Measurements from ENCODE around the gene RAB19.
"Not testable (repeated sequence)": the region's sequence is repeated elsewhere in the genome, so short reads cannot be mapped to it uniquely, and the experiment has no call there.

RAB19 gene

GRCh38 chr7:140453273-140453672 is 49.4 kb downstream of the RAB19 start:
- no peak for DNase-seq (ENCODE audit: low read depth)
- no peak overlapping the region for H3K4me3 ChIP-seq (ENCODE audit: low read depth, low read length)
- TF ChIP-seq, protein P1, sequence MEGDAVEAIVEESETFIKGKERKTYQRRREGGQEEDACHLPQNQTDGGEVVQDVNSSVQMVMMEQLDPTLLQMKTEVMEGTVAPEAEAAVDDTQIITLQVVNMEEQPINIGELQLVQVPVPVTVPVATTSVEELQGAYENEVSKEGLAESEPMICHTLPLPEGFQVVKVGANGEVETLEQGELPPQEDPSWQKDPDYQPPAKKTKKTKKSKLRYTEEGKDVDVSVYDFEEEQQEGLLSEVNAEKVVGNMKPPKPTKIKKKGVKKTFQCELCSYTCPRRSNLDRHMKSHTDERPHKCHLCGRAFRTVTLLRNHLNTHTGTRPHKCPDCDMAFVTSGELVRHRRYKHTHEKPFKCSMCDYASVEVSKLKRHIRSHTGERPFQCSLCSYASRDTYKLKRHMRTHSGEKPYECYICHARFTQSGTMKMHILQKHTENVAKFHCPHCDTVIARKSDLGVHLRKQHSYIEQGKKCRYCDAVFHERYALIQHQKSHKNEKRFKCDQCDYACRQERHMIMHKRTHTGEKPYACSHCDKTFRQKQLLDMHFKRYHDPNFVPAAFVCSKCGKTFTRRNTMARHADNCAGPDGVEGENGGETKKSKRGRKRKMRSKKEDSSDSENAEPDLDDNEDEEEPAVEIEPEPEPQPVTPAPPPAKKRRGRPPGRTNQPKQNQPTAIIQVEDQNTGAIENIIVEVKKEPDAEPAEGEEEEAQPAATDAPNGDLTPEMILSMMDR (conservative IDR thresholded peaks at IDR 0.05; ENCODE audit: low read depth, low read length) = no peak

DNA sequence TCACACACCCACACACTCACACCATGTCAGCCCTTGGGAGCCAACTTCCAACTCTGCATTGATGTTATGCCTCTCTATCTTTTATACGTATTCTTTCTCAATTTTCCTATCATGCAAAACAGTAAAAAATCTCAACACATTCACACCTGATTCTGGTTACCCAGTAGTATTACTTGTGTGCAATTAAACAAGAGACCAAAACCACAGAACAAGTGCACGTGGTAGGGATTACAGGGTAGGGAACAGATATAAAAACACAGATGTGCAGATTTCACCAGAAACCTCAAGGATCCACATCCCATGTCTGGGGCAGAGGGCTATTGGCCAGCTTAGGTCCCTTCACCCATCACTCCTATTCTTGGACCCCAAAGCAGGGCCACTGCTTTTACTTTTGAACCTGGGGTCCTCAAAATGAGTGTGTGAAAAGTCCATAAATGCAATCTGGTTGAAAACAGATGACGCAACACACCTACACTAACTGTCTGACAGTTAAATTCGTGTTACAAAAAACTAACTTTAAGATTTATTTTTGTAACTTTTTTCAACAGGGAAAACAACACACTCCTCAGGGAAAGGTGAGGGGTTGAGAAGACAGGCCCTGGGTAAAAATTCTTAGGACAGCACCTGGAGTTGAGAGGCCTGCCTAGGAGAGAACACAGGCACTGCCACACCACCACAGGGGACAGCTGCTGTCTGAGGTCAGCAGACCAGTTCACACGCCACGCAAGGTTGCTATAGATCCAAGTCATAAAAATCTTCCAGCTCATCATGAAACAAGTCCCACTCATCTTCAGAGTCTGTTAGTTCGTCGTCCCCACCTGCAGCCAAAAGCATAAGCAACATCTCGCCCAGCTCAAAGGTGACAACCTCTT is 50.2 kb downstream of the RAB19 start:
- DNase-seq (ENCODE audit: low read depth); H3K4me3 ChIP-seq (ENCODE audit: low read depth, low read length): not testable (repeated sequence)

- no peak overlapping the region for H3K4me3 ChIP-seq (ENCODE audit: low read depth, low read length)
- TF ChIP-seq, protein P1 (conservative IDR thresholded peaks at IDR 0.05; ENCODE audit: low read depth, low read length) = no peak
- no peak for DNase-seq (ENCODE audit: low read depth)
Observed at GRCh38 chr7:140454657-140455015, 50.8 kb downstream of the RAB19 start.

DNA sequence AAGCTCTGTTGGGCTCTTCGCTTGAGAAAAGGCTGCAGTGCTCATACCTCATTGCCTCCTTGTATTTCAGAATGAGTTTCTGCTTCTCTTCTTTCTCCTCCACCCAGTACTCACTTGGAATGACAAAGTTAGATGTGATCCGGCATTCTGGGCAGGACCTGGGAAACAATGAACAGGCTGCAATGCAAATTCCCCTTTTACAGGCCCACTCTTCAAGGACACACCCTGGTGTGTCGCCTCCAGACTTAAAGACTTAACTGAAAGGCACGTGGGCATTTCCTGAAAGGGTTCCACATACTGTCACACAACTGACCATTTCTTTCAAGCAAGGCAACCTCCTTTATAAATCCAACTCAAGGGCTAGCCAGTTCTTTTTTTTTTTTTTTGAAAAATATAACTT is 51.9 kb downstream of the RAB19 start:
- H3K4me3 ChIP-seq (ENCODE audit: low read depth, low read length) = no peak overlapping the region
- DNase-seq (ENCODE audit: low read depth) = no peak
- TF ChIP-seq, protein P1 (conservative IDR thresholded peaks at IDR 0.05; ENCODE audit: low read depth, low read length) = no peak

DNA sequence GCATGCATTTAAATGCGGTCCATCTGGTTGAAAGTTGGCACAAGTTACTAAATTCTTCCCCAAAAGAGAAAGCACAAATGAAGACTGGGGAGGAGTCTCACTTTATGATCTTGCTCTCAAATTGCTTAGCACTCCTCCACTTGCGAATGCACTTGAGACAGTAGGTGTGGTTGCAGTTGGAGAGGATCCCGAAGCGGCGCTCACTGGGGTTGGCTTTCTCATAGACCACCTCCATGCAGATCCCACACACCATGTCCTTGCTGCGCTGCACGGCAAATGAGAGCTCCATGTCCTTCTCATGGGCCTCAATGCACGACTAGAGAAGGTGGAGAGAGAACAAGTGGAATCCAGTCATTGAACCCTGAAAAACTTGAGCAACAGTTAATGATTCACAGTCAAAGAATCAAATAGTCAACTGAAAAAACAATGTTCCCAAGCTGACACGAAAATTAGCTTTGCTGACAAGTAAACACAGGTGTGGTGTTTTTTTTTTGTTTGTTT is 52.7 kb downstream of the RAB19 start:
- TF ChIP-seq, protein P1 (conservative IDR thresholded peaks at IDR 0.05; ENCODE audit: low read depth, low read length) = no peak
- DNase-seq (ENCODE audit: low read depth) = no peak
- H3K4me3 ChIP-seq (ENCODE audit: low read depth, low read length) = no peak overlapping the region

GRCh38 chr7:140458201-140458600 is 54.3 kb downstream of the RAB19 start:
- TF ChIP-seq, protein P1 (conservative IDR thresholded peaks at IDR 0.05; ENCODE audit: low read depth, low read length) = no peak
- DNase-seq (ENCODE audit: low read depth) = no peak
- no peak overlapping the region for H3K4me3 ChIP-seq (ENCODE audit: low read depth, low read length)

DNA sequence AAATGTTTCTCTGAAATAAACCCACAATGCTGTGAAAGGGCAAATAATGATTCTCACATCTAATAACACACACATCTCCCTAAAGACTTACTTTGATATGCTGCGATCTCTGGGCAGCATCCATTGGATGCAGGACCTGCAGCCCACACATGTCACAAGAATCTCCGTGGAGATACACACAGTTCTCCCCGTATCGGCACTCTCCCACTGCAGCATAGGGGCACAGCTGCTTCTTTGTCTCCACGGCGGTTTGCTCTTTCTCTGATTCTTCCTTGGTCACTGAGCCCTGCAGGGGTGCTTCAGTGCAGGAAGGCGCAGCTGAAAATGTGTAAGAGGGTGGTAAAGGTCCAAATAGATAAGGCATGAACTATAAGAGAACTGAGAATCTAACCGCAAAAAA is 55.1 kb downstream of the RAB19 start:
- DNase-seq (ENCODE audit: low read depth) = no peak
- H3K4me3 ChIP-seq (ENCODE audit: low read depth, low read length) = no peak overlapping the region
- TF ChIP-seq, protein P1 (conservative IDR thresholded peaks at IDR 0.05; ENCODE audit: low read depth, low read length) = no peak
